Embryonic facial prominence (tissue), 1 donor: ENCODE data around the gene FAM118A.

Experiments
- DNase-seq: peaks from one replicate; pipeline ENCODE4 v3.0.0-alpha.2; 2016; ENCODE audit errors: extremely low spot score

The FAM118A gene

GRCh38 chr22:45376009-45376408 is 66.3 kb downstream of the FAM118A start:
- DNase-seq = no peak

GRCh38 chr22:45376703-45377102 is 67.0 kb downstream of the FAM118A start:
- DNase-seq = no peak

GRCh38 chr22:45381348-45381747 is 71.6 kb downstream of the FAM118A start:
- no peak for DNase-seq

GRCh38 chr22:45389546-45389945 is 79.8 kb downstream of the FAM118A start:
- no peak for DNase-seq
